PFSK-1 (cell line): ENCODE results near the gene GNG8.

Experiments
- POLR2AphosphoS5 ChIP-seq: IDR thresholded peaks from 2 replicates; pipeline ENCODE4 v1.6.1; 2012; ENCODE audit warnings: low read depth, mild to moderate bottlenecking, control low read depth, low read length, moderate library complexity
- SIN3A ChIP-seq: IDR thresholded peaks from 2 replicates; pipeline ENCODE4 v1.6.1; 2012; ENCODE audit warnings: mild to moderate bottlenecking, low read length, moderate library complexity, borderline replicate concordance; ENCODE audit not compliant: insufficient read depth
- TF ChIP-seq, protein P1 (sequence below), 2 experiments: IDR thresholded peaks; 2 replicates each; pipeline versions ENCODE4 v1.6.1 to v1.8.0; 2011 to 2012; ENCODE audit warnings: low read depth in 2 of 2, low read length in 2 of 2, control low read depth in 1 of 2, inconsistent platforms in 1 of 2, mild to moderate bottlenecking in 1 of 2, moderate library complexity in 1 of 2; ENCODE audit not compliant: insufficient read depth in 1 of 2

DNA sequence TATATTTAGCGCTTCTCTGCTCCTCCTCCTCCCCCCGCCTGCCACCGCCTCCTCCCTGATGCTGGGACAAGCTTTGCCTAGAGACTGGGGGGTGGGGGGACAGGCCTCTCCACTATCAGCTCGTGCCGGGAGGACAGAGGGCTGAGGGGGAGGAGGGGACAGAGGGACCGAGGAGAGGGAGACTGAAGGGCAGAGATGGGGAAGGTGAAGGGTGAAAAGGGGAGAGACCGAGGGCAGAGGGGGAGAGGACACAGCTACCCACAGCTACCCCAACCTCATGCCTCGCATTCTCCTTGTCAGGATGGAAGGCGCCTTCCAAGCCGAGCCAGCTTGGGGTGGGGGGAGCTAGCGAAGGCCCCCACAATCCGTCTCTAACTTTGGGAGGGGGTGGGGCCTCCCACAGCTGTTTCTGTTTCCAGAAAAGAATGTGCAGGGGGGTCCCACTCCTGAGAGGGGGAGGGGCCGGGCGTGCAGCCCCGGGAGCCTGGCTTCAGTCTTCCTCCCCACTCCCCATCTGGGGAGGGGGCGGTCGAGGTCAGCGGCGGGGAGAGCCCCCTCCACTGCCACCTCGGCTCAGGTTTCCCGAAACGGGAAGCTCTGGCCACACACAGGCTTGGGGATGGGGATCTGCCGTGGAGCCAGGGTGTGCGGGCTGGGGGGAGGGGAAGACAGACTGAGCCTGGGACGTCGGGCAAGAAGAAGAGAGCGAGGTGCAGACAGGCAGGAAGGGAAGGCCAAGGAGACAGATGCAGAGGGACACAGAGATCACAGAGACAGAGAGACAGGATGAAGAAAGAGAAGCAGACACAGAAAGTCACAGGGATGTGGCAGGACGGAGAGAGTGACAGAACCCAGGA, 23.4 kb upstream of the GNG8 start:
- TF ChIP-seq SIN3A (no peak), POLR2AphosphoS5 (no peak)
- TF ChIP-seq, protein P1, sequence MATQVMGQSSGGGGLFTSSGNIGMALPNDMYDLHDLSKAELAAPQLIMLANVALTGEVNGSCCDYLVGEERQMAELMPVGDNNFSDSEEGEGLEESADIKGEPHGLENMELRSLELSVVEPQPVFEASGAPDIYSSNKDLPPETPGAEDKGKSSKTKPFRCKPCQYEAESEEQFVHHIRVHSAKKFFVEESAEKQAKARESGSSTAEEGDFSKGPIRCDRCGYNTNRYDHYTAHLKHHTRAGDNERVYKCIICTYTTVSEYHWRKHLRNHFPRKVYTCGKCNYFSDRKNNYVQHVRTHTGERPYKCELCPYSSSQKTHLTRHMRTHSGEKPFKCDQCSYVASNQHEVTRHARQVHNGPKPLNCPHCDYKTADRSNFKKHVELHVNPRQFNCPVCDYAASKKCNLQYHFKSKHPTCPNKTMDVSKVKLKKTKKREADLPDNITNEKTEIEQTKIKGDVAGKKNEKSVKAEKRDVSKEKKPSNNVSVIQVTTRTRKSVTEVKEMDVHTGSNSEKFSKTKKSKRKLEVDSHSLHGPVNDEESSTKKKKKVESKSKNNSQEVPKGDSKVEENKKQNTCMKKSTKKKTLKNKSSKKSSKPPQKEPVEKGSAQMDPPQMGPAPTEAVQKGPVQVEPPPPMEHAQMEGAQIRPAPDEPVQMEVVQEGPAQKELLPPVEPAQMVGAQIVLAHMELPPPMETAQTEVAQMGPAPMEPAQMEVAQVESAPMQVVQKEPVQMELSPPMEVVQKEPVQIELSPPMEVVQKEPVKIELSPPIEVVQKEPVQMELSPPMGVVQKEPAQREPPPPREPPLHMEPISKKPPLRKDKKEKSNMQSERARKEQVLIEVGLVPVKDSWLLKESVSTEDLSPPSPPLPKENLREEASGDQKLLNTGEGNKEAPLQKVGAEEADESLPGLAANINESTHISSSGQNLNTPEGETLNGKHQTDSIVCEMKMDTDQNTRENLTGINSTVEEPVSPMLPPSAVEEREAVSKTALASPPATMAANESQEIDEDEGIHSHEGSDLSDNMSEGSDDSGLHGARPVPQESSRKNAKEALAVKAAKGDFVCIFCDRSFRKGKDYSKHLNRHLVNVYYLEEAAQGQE (IDR thresholded peaks at IDR 0.05; ENCODE audit: insufficient read depth in 1 of 2, low read depth in 2 of 2, low read length in 2 of 2) = no peak
